SK-N-SH (cell line): ENCODE data around the gene TTC39B.

Source experiments
- ELF1 ChIP-seq: IDR thresholded peaks from 2 replicates; pipeline ENCODE4 v1.4.0; 2012
- EZH2phosphoT487 ChIP-seq: fragments of 200-600 bp; sonication (generic); IDR thresholded peaks from 2 replicates; pipeline ENCODE4 v1.6.1; 2017; ENCODE audit warnings: low read depth, mixed run types, mild to moderate bottlenecking, antibody characterized with exemption, moderate library complexity, borderline replicate concordance
- GABPA ChIP-seq: IDR thresholded peaks from 2 replicates; pipeline ENCODE4 v1.4.0; 2012; ENCODE audit warnings: low read depth, mild to moderate bottlenecking
- POLR2AphosphoS5 ChIP-seq: IDR thresholded peaks from 2 replicates; pipeline ENCODE4 v1.6.1; 2012; ENCODE audit warnings: low read depth, low read length
- SIN3A ChIP-seq: IDR thresholded peaks from 2 replicates; pipeline ENCODE4 v1.6.1; 2012; ENCODE audit warnings: low read depth, mild to moderate bottlenecking, low read length, moderate library complexity, borderline replicate concordance
- SMC3 ChIP-seq: IDR thresholded peaks from 2 replicates; pipeline ENCODE4 v1.6.1; 2012; ENCODE audit warnings: low read depth, low read length, improper control_type of control experiment
- TEAD4 ChIP-seq: IDR thresholded peaks from 2 replicates; pipeline ENCODE4 v1.4.0; 2012; ENCODE audit warnings: mild to moderate bottlenecking, borderline replicate concordance; ENCODE audit not compliant: insufficient read depth
- YY1 ChIP-seq: IDR thresholded peaks from 2 replicates; pipeline ENCODE4 v1.4.0; 2012; ENCODE audit warnings: low read depth, mild to moderate bottlenecking
- TF ChIP-seq, protein P1 (sequence below): fragments of 200-600 bp; sonication (generic); IDR thresholded peaks from 2 replicates; pipeline ENCODE4 v1.6.1; 2017; ENCODE audit warnings: antibody characterized with exemption, mild to moderate bottlenecking, moderate library complexity
- TF ChIP-seq, protein P2 (sequence below): IDR thresholded peaks from 2 replicates; pipeline ENCODE4 v1.4.0; 2012; ENCODE audit warnings: low read depth, borderline replicate concordance
- TF ChIP-seq, protein P3 (sequence below): IDR thresholded peaks from 2 replicates; pipeline ENCODE4 v1.4.0; 2012; ENCODE audit warnings: low read depth, borderline replicate concordance
- TF ChIP-seq, protein P4 (sequence below): IDR thresholded peaks from 2 replicates; pipeline ENCODE4 v1.4.0; 2012; ENCODE audit warnings: low read depth
- TF ChIP-seq, protein P5 (sequence below): IDR thresholded peaks from 2 replicates; pipeline ENCODE4 v1.6.1; 2012; ENCODE audit warnings: mild to moderate bottlenecking, low read depth, low read length, moderate library complexity

DNA sequence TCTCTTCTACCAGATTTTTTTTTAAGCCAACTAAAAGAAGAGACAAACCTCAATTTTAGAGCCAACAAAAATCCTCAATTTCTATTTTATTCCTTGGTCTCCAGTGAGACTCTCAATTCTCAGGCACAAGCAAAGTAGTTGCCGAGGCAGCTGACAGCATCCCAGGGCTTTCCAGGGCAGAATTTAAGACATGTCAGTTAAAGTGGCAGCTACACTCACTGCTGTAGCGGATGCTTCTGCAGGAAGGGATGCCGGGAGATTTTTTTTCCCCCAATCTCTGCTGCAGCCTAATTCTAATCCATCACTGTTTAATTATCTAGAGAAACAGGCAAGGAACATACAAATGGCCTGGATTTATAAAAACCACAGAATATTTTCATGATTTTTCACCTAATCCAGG, 57.0 kb downstream of the TTC39B start:
- TF ChIP-seq SMC3, result no peak
- TF ChIP-seq, protein P1, sequence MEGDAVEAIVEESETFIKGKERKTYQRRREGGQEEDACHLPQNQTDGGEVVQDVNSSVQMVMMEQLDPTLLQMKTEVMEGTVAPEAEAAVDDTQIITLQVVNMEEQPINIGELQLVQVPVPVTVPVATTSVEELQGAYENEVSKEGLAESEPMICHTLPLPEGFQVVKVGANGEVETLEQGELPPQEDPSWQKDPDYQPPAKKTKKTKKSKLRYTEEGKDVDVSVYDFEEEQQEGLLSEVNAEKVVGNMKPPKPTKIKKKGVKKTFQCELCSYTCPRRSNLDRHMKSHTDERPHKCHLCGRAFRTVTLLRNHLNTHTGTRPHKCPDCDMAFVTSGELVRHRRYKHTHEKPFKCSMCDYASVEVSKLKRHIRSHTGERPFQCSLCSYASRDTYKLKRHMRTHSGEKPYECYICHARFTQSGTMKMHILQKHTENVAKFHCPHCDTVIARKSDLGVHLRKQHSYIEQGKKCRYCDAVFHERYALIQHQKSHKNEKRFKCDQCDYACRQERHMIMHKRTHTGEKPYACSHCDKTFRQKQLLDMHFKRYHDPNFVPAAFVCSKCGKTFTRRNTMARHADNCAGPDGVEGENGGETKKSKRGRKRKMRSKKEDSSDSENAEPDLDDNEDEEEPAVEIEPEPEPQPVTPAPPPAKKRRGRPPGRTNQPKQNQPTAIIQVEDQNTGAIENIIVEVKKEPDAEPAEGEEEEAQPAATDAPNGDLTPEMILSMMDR, result no peak
- TF ChIP-seq ELF1, result no peak
- TF ChIP-seq, protein P2, sequence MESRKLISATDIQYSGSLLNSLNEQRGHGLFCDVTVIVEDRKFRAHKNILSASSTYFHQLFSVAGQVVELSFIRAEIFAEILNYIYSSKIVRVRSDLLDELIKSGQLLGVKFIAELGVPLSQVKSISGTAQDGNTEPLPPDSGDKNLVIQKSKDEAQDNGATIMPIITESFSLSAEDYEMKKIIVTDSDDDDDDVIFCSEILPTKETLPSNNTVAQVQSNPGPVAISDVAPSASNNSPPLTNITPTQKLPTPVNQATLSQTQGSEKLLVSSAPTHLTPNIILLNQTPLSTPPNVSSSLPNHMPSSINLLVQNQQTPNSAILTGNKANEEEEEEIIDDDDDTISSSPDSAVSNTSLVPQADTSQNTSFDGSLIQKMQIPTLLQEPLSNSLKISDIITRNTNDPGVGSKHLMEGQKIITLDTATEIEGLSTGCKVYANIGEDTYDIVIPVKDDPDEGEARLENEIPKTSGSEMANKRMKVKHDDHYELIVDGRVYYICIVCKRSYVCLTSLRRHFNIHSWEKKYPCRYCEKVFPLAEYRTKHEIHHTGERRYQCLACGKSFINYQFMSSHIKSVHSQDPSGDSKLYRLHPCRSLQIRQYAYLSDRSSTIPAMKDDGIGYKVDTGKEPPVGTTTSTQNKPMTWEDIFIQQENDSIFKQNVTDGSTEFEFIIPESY, result no peak
- no peak for TF ChIP-seq TEAD4
- no peak for TF ChIP-seq YY1
- TF ChIP-seq, protein P3, sequence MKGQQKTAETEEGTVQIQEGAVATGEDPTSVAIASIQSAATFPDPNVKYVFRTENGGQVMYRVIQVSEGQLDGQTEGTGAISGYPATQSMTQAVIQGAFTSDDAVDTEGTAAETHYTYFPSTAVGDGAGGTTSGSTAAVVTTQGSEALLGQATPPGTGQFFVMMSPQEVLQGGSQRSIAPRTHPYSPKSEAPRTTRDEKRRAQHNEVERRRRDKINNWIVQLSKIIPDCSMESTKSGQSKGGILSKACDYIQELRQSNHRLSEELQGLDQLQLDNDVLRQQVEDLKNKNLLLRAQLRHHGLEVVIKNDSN, result no peak
- no peak for TF ChIP-seq POLR2AphosphoS5
- TF ChIP-seq, protein P4, sequence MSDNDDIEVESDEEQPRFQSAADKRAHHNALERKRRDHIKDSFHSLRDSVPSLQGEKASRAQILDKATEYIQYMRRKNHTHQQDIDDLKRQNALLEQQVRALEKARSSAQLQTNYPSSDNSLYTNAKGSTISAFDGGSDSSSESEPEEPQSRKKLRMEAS, result no peak
- TF ChIP-seq, protein P5, sequence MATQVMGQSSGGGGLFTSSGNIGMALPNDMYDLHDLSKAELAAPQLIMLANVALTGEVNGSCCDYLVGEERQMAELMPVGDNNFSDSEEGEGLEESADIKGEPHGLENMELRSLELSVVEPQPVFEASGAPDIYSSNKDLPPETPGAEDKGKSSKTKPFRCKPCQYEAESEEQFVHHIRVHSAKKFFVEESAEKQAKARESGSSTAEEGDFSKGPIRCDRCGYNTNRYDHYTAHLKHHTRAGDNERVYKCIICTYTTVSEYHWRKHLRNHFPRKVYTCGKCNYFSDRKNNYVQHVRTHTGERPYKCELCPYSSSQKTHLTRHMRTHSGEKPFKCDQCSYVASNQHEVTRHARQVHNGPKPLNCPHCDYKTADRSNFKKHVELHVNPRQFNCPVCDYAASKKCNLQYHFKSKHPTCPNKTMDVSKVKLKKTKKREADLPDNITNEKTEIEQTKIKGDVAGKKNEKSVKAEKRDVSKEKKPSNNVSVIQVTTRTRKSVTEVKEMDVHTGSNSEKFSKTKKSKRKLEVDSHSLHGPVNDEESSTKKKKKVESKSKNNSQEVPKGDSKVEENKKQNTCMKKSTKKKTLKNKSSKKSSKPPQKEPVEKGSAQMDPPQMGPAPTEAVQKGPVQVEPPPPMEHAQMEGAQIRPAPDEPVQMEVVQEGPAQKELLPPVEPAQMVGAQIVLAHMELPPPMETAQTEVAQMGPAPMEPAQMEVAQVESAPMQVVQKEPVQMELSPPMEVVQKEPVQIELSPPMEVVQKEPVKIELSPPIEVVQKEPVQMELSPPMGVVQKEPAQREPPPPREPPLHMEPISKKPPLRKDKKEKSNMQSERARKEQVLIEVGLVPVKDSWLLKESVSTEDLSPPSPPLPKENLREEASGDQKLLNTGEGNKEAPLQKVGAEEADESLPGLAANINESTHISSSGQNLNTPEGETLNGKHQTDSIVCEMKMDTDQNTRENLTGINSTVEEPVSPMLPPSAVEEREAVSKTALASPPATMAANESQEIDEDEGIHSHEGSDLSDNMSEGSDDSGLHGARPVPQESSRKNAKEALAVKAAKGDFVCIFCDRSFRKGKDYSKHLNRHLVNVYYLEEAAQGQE, result no peak
- no peak for TF ChIP-seq SIN3A
- no peak for TF ChIP-seq GABPA
- TF ChIP-seq EZH2phosphoT487, result no peak
